Adrenal gland (tissue), 12 donors: ENCODE measurements around the gene CCNK. TPM values are rescaled to one million over a fixed set of nuclear protein-coding genes. Genes with fewer than 3 reads are reported as not detected.

Experiments used
- DNase-seq, 7 donors: peaks; one replicate each; pipeline ENCODE4 v3.0.0-alpha.2; 2019 to 2020
- H3K27ac ChIP-seq, 5 donors: fragments of 200-600 bp; sonication (generic) in 4 of 5; 1 replicate in 3 of 5; 2 replicates in 2 of 5; pipeline versions ENCODE4 v1.5.1 to v1.8.0; 2016 to 2020; ENCODE audit warnings: mild to moderate bottlenecking in 1 of 5
- H3K27me3 ChIP-seq: fragments of 200-600 bp; 2 replicates; pipeline ENCODE4 v1.8.0; 2021
- H3K36me3 ChIP-seq, 2 donors: fragments of 200-600 bp; replicated peaks in 1 of 2; 1 replicate in 1 of 2; 2 replicates in 1 of 2; pipeline versions ENCODE4 v1.5.1 to v1.8.0; 2018 to 2022
- H3K4me1 ChIP-seq, 2 donors: fragments of 200-600 bp; replicated peaks in 1 of 2; 1 replicate in 1 of 2; 2 replicates in 1 of 2; pipeline versions ENCODE4 v1.5.1 to v1.8.0; 2018 to 2021
- H3K4me3 ChIP-seq, 4 donors: fragments of 200-600 bp; sonication (generic) in 3 of 4; one replicate each; pipeline ENCODE4 v1.5.1; 2016 to 2018
- H3K9me3 ChIP-seq, 3 donors: fragments of 200-600 bp; sonication (generic) in 1 of 3; replicated peaks in 1 of 3; 1 replicate in 2 of 3; 2 replicates in 1 of 3; pipeline versions ENCODE4 v1.5.1 to v1.8.0; 2016 to 2021
- CTCF ChIP-seq, 6 experiments: fragments of 450-650 bp in 4 of 6; fragments of 200-600 bp in 2 of 6; sonication (generic) in 1 of 6; IDR thresholded peaks; 1 replicate in 5 of 6; 2 replicates in 1 of 6; pipeline versions ENCODE4 v1.5.1 to v1.8.0; 2016 to 2021; ENCODE audit warnings: antibody characterized with exemption in 6 of 6, mild to moderate bottlenecking in 2 of 6, moderate library complexity in 1 of 6
- POLR2A ChIP-seq, 2 donors: fragments of 450-650 bp; IDR thresholded peaks; one replicate each; pipeline ENCODE4 v1.6.1; 2017; ENCODE audit warnings: antibody characterized with exemption in 2 of 2, mild to moderate bottlenecking in 2 of 2, moderate library complexity in 1 of 2
- WGBS, 4 donors: extraction: QIAGEN DNeasy Blood & Tissue Kit in 2 of 4; methylation state at CpG; one replicate each; pipeline versions ENCODE4 v1.1.5 to v1.1.7; 2013 to 2017; 5-methylcytosine and 5-hydroxymethylcytosine counted together
- intact Hi-C, 2 donors: fragments of 100-400 bp; cut with DNase I; formaldehyde crosslinking; loops; one replicate each; pipeline versions ENCODE4 v1.14.1 to v1.15.0; 2022 to 2023
- polyA plus RNA-seq, 3 donors: library from polyadenylated mRNA; stranded (reverse); fragments of 200-250 nt in 2 of 3; fragments of 350-450 nt in 1 of 3; fragmentation: Illumina TruSeq in 1 of 3; extraction: RNeasy Lipid Tissue Mini Kit (QIAGEN cat#74804) in 1 of 3; gene quantifications; one replicate each; pipeline ENCODE4 v1.2.3, GENCODE V29; 2013 to 2014
- total RNA-seq, 9 donors: library from RNA; depleted of rRNA in 4 of 9; stranded (reverse); fragments of >200 nt in 4 of 9; fragments of 120-200 nt in 1 of 9; fragmentation: NEBNext Ultra II Directional in 1 of 9; extraction: Animal tissue kit (Norgen Biotek cat#: 25700) in 1 of 9; gene quantifications; one replicate each; pipeline versions ENCODE4 v1.1.0 to v1.2.4, GENCODE V29; 2013 to 2023
- donor health status: healthy with polysubstance abuse.
- donor health status: Bipolar disorder and iron deficiency.
- donor health status: DM: yes; HTN: yes; CAD: no.
- donor health status: DM: no; HTN: no; CAD: no.
- donor health status: DM: no; HTN: no; CAD: no.
- donor health status: DM: yes; HTN: yes; CAD: no.

The CCNK gene
- total and polyA plus RNA-seq, 12 donors, result 9.9 to 44.3 (median 20.2) TPM

GRCh38 chr14:99521176-99522024 lies 40.2 kb downstream of the CCNK start:
- Histone ChIP-seq H3K36me3 (no peaks in the 10 kb centered on the region), H3K4me3 (no peak overlapping the region), H3K4me1 (peaks cover 15 to 22% of the 10 kb centered on the region in 2 donors), H3K9me3 (no peaks in the 10 kb centered on the region), H3K27ac (no peak overlapping the region), H3K27me3 (no peaks in the 10 kb centered on the region)
- no peak for TF ChIP-seq CTCF (IDR thresholded peaks at IDR 0.05)
- no peak for TF ChIP-seq POLR2A (IDR thresholded peaks at IDR 0.05)
- peak in 1 of 7 donors; percentile 13 for DNase-seq
- 92 to 95% (median 93%) methylated on average over 12 to 25 of the region's 25 CpGs for WGBS, 4 donors
- intact Hi-C loops, result no loop called here

DNA sequence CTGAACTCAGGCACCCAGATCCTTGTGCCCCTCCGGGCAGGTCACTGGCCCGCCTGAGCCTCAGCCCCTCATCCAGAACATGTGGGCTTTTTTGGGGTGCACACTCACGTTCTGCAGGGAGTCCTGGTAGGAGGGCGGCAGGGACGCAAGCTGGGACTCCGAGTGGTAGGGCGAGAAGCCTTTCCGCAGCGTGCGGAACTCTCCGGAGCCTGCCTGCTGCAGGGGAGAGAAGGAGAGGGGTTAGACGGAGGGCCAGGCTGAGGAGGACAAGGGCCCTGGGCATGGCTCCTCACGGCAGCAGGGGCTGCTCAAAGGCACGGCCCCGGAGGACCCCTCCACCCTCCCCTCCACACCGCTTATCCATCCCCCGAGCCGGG lies 40.8 kb downstream of the CCNK start:
- no peak for TF ChIP-seq CTCF (IDR thresholded peaks at IDR 0.05)
- TF ChIP-seq POLR2A (IDR thresholded peaks at IDR 0.05), result no peak
- Histone ChIP-seq H3K4me3 (no peak overlapping the region), H3K4me1 (peaks cover 15 to 22% of the 10 kb centered on the region in 2 donors), H3K27ac (peak overlapping the region in 2 of 5 donors; percentile 39 to 80), H3K27me3 (no peaks in the 10 kb centered on the region), H3K36me3 (no peaks in the 10 kb centered on the region), H3K9me3 (no peaks in the 10 kb centered on the region)
- WGBS, 4 donors, result 77 to 84% (median 82%) methylated on average over 10 to 18 of the region's 18 CpGs
- intact Hi-C loops, result no loop called here
- peak in 2 of 7 donors; percentile 9 to 13 for DNase-seq

GRCh38 chr14:99522457-99522891 lies 41.3 kb downstream of the CCNK start:
- 19 to 44% (median 29%) methylated on average over 8 to 12 of the region's 12 CpGs for WGBS, 4 donors
- Histone ChIP-seq H3K36me3 (no peaks in the 10 kb centered on the region), H3K27ac (peak overlapping the region; percentile 0 to 80 (median 39)), H3K27me3 (no peaks in the 10 kb centered on the region), H3K9me3 (no peaks in the 10 kb centered on the region), H3K4me1 (peaks cover 15 to 22% of the 10 kb centered on the region in 2 donors), H3K4me3 (no peak overlapping the region)
- DNase-seq, result peak in 5 of 7 donors; percentile 67 to 85 (median 69)
- intact Hi-C loops, result no loop called here
- no peak for TF ChIP-seq CTCF (IDR thresholded peaks at IDR 0.05)

- Histone ChIP-seq H3K9me3 (no peaks in the 10 kb centered on the region), H3K4me1 (peaks cover 15 to 21% of the 10 kb centered on the region in 2 donors), H3K27me3 (no peaks in the 10 kb centered on the region), H3K27ac (peak overlapping the region; percentile 0 to 80 (median 39)), H3K36me3 (no peaks in the 10 kb centered on the region), H3K4me3 (no peak overlapping the region)
- DNase-seq, result peak in 3 of 7 donors; percentile 43 to 62 (median 59)
- TF ChIP-seq POLR2A (IDR thresholded peaks at IDR 0.05) (no peak), CTCF (IDR thresholded peaks at IDR 0.05) (no peak)
- 40 to 56% (median 48%) methylated on average over 12 to 14 of the region's 14 CpGs for WGBS, 4 donors
- intact Hi-C loops, result no loop called here
Observed at GRCh38 chr14:99522934-99523703, 41.9 kb downstream of the CCNK start.
